ENCODE measurements around the gene OVCH2. TPM values are rescaled to one million over a fixed set of nuclear protein-coding genes. Genes with fewer than 3 reads are reported as not detected.
A peak's percentile ranks its signal among the peaks of the same experiment; 100 is the strongest.

OVCH2 gene
- total RNA-seq, 4 donors from 2014 or later = not detected

GRCh38 chr11:7671347-7672215 lies 34.7 kb downstream of the OVCH2 start:
- WGBS, 2 donors = 56 to 62% methylated on average over 10 of the region's 10 CpGs
- no peak for TF ChIP-seq CTCF (IDR thresholded peaks at IDR 0.05)
- TF ChIP-seq POLR2A (IDR thresholded peaks at IDR 0.05) = no peak
- Histone ChIP-seq H3K27ac (peak overlapping the region; percentile 27 to 47 (median 31)), H3K4me1 (peaks cover 23 to 28% of the 10 kb centered on the region in 2 donors), H3K27me3 (no peaks in the 10 kb centered on the region), H3K36me3 (peaks cover 0 to 3% of the 10 kb centered on the region in 2 donors), H3K4me3 (replicated peaks in 1 of 3) (no peak overlapping the region), H3K9me3 (no peaks in the 10 kb centered on the region)
- DNase-seq = peak; percentile 77 to 78
- intact Hi-C loops (cut with DNase I) = no loop called here

GRCh38 chr11:7670641-7671040 lies 35.6 kb downstream of the OVCH2 start:
- Histone ChIP-seq H3K36me3 (peaks cover 0 to 5% of the 10 kb centered on the region in 2 donors), H3K4me3 (replicated peaks in 1 of 3) (no peak overlapping the region), H3K27ac (peak overlapping the region in 1 of 3 donors; percentile 47), H3K4me1 (peaks cover 23 to 28% of the 10 kb centered on the region in 2 donors), H3K27me3 (no peaks in the 10 kb centered on the region), H3K9me3 (no peaks in the 10 kb centered on the region)
- WGBS, 2 donors = 68% methylated on average over 4 of the region's 4 CpGs
- no peak for DNase-seq
- intact Hi-C loops (cut with DNase I) = no loop called here
- TF ChIP-seq CTCF (IDR thresholded peaks at IDR 0.05) (no peak), POLR2A (IDR thresholded peaks at IDR 0.05) (no peak)

GRCh38 chr11:7668911-7669310 lies 37.4 kb downstream of the OVCH2 start:
- H3K36me3 ChIP-seq = peaks cover 0 to 5% of the 10 kb centered on the region in 2 donors
- no peaks in the 10 kb centered on the region for H3K27me3 ChIP-seq
- no peak for DNase-seq
- no peak overlapping the region for H3K27ac ChIP-seq
- intact Hi-C loops (cut with DNase I) = loop anchor here (5.0 kb wide), 1 partner anchor 97 kb away; no protein-coding TSS in a partner anchor
- H3K9me3 ChIP-seq = no peaks in the 10 kb centered on the region
- TF ChIP-seq CTCF (IDR thresholded peaks at IDR 0.05) (no peak), POLR2A (IDR thresholded peaks at IDR 0.05) (no peak)
- H3K4me1 ChIP-seq = peaks cover 24 to 28% of the 10 kb centered on the region in 2 donors
- 80 to 86% methylated on average over 5 of the region's 5 CpGs for WGBS, 2 donors
- H3K4me3 ChIP-seq (replicated peaks in 1 of 3) = no peak overlapping the region

GRCh38 chr11:7668464-7668863 lies 37.8 kb downstream of the OVCH2 start:
- no peak for TF ChIP-seq POLR2A (IDR thresholded peaks at IDR 0.05)
- Histone ChIP-seq H3K9me3 (no peaks in the 10 kb centered on the region), H3K27me3 (no peaks in the 10 kb centered on the region), H3K36me3 (peaks cover 0 to 5% of the 10 kb centered on the region in 2 donors), H3K4me1 (peaks cover 22 to 28% of the 10 kb centered on the region in 2 donors), H3K27ac (peak overlapping the region in 1 of 3 donors; percentile 38), H3K4me3 (replicated peaks in 1 of 3) (no peak overlapping the region)
- intact Hi-C loops (cut with DNase I) = loop anchor here (5.0 kb wide), 1 partner anchor 96 kb away; no protein-coding TSS in a partner anchor
- WGBS, 2 donors = 59 to 63% methylated on average over 7 of the region's 7 CpGs
- DNase-seq = no peak

- Histone ChIP-seq H3K36me3 (peaks cover 0 to 5% of the 10 kb centered on the region in 2 donors), H3K9me3 (no peaks in the 10 kb centered on the region), H3K27ac (no peak overlapping the region), H3K27me3 (no peaks in the 10 kb centered on the region), H3K4me3 (replicated peaks in 1 of 3) (no peak overlapping the region), H3K4me1 (peaks cover 15 to 20% of the 10 kb centered on the region in 2 donors)
- no peak for TF ChIP-seq CTCF (IDR thresholded peaks at IDR 0.05)
- TF ChIP-seq POLR2A (IDR thresholded peaks at IDR 0.05) = no peak
- WGBS, 2 donors = 94 to 97% methylated on average over 2 of the region's 2 CpGs
- DNase-seq = no peak
- intact Hi-C loops (cut with DNase I) = loop anchor here (5.0 kb wide), 1 partner anchor 95 kb away; no protein-coding TSS in a partner anchor
These were observed 38.8 kb downstream of the OVCH2 start for GRCh38 chr11:7667460-7667859.

All from thyroid gland (tissue), 4 donors.